ENCODE data around the gene RASGRF2.

- TF ChIP-seq RAD21 (conservative IDR thresholded peaks at IDR 0.05 in 1 of 2, IDR thresholded peaks at IDR 0.05 in 1 of 2) (no peak), JUN (IDR thresholded peaks at IDR 0.05) (no peak), MAFK (IDR thresholded peaks at IDR 0.05; ENCODE audit: partially characterized antibody) (peak; percentile 67), JUNB (IDR thresholded peaks at IDR 0.05) (no peak), PHF8 (IDR thresholded peaks at IDR 0.05; ENCODE audit: borderline replicate concordance, low read depth) (no peak), POLR2A (IDR thresholded peaks at IDR 0.05; ENCODE audit: low read length) (no peak)
- TF ChIP-seq, protein P1, sequence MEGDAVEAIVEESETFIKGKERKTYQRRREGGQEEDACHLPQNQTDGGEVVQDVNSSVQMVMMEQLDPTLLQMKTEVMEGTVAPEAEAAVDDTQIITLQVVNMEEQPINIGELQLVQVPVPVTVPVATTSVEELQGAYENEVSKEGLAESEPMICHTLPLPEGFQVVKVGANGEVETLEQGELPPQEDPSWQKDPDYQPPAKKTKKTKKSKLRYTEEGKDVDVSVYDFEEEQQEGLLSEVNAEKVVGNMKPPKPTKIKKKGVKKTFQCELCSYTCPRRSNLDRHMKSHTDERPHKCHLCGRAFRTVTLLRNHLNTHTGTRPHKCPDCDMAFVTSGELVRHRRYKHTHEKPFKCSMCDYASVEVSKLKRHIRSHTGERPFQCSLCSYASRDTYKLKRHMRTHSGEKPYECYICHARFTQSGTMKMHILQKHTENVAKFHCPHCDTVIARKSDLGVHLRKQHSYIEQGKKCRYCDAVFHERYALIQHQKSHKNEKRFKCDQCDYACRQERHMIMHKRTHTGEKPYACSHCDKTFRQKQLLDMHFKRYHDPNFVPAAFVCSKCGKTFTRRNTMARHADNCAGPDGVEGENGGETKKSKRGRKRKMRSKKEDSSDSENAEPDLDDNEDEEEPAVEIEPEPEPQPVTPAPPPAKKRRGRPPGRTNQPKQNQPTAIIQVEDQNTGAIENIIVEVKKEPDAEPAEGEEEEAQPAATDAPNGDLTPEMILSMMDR (IDR thresholded peaks at IDR 0.05) = no peak
Measured at GRCh38 chr5:81134566-81134965, 174.4 kb downstream of the RASGRF2 start.

All from A549 (cell line).